AG09319 (cell line): ENCODE measurements around the gene DKK3.

Source experiments
- DNase-seq: peaks from one replicate; pipeline ENCODE4 v3.0.0-alpha.2; 2010; ENCODE audit warnings: low read depth; ENCODE audit errors: extremely low read depth
- CTCF ChIP-seq: IDR thresholded peaks from 2 replicates; pipeline ENCODE4 v1.5.1; 2011; ENCODE audit warnings: low read depth, mild to moderate bottlenecking, inconsistent platforms, low read length, moderate library complexity

DKK3 gene

GRCh38 chr11:12017243-12017678 lies 8.8 kb upstream of the DKK3 start:
- TF ChIP-seq CTCF, result no peak
- no peak for DNase-seq

- TF ChIP-seq CTCF, result peak; percentile 4
- DNase-seq, result no peak
Observed at GRCh38 chr11:12016246-12016645, 7.8 kb upstream of the DKK3 start.

- DNase-seq, result no peak
- no peak for TF ChIP-seq CTCF
Observed at GRCh38 chr11:12015486-12015885, 7.1 kb upstream of the DKK3 start.

- DNase-seq, result no peak
- no peak for TF ChIP-seq CTCF
Observed at GRCh38 chr11:12013781-12014180, 5.4 kb upstream of the DKK3 start.

GRCh38 chr11:12009617-12010321 lies 1.3 kb upstream of the DKK3 start:
- no peak for DNase-seq
- TF ChIP-seq CTCF, result no peak

- DNase-seq, result no peak
Observed at GRCh38 chr11:12008790-12009616, 577 bp upstream of the DKK3 start.

More at GRCh38 chr11:12008790-12009616, 577 bp upstream of the DKK3 start:
- no peak for TF ChIP-seq CTCF
